Sigmoid colon (tissue), 7 donors: ENCODE data around the gene RAMAC. TPM values are rescaled to one million over a fixed set of nuclear protein-coding genes. Genes with fewer than 3 reads are reported as not detected.
"Not testable (repeated sequence)": the region's sequence is repeated elsewhere in the genome, so short reads cannot be mapped to it uniquely, and the experiment has no call there.

Experiments
- DNase-seq: peaks from one replicate; pipeline ENCODE4 v3.0.0-alpha.2; 2019
- H3K27ac ChIP-seq, 4 donors: fragments of 200-600 bp; sonication (generic); one replicate each; pipeline ENCODE4 v1.5.1; 2016 to 2019; ENCODE audit warnings: mild to moderate bottlenecking in 1 of 4
- H3K27me3 ChIP-seq, 3 donors: fragments of 200-600 bp; sonication (generic); one replicate each; pipeline ENCODE4 v1.5.1; 2019; ENCODE audit warnings: mild to moderate bottlenecking in 1 of 3
- H3K36me3 ChIP-seq, 4 donors: fragments of 200-600 bp; sonication (generic); one replicate each; pipeline ENCODE4 v1.5.1; 2016 to 2019
- H3K4me1 ChIP-seq, 4 donors: fragments of 200-600 bp; sonication (generic); one replicate each; pipeline ENCODE4 v1.5.1; 2017 to 2019
- H3K4me3 ChIP-seq, 4 donors: fragments of 200-600 bp; sonication (generic); one replicate each; pipeline ENCODE4 v1.5.1; 2017 to 2019; ENCODE audit warnings: mild to moderate bottlenecking in 2 of 4, moderate library complexity in 1 of 4
- H3K9me3 ChIP-seq, 4 donors: fragments of 200-600 bp in 3 of 4; sonication (generic) in 3 of 4; one replicate each; pipeline versions ENCODE4 v1.5.1 to v1.6.1; 2013 to 2019
- CTCF ChIP-seq, 4 experiments: fragments of 450-650 bp in 3 of 4; fragments of 200-600 bp in 1 of 4; IDR thresholded peaks; one replicate each; pipeline ENCODE4 v1.5.1; 2016 to 2019; ENCODE audit warnings: antibody characterized with exemption in 4 of 4, mild to moderate bottlenecking in 3 of 4, moderate library complexity in 2 of 4
- EP300 ChIP-seq, 4 donors: sonication (generic); formaldehyde crosslinking; IDR thresholded peaks; one replicate each; pipeline ENCODE4 v1.6.1; 2017; ENCODE audit warnings: antibody characterized with exemption in 4 of 4
- POLR2A ChIP-seq, 2 donors: fragments of 450-650 bp; IDR thresholded peaks; one replicate each; pipeline ENCODE4 v1.6.1; 2016; ENCODE audit warnings: antibody characterized with exemption in 2 of 2, mild to moderate bottlenecking in 2 of 2, moderate library complexity in 2 of 2
- POLR2AphosphoS5 ChIP-seq, 4 donors: sonication (generic); formaldehyde crosslinking; IDR thresholded peaks; one replicate each; pipeline ENCODE4 v1.6.1; 2017; ENCODE audit warnings: antibody characterized with exemption in 4 of 4
- WGBS, 2 donors: extraction: QIAGEN DNeasy Blood & Tissue Kit; methylation state at CpG; one replicate each; pipeline ENCODE4 v1.1.7; 2013; 5-methylcytosine and 5-hydroxymethylcytosine counted together
- intact Hi-C: fragments of 100-400 bp; cut with DNase I; formaldehyde crosslinking; loops from one replicate; pipeline ENCODE4 v1.15.1; 2023
- polyA plus RNA-seq, 3 donors: library from polyadenylated mRNA; stranded (reverse); fragments of 200-250 nt; gene quantifications; one replicate each; pipeline ENCODE4 v1.2.3, GENCODE V29; 2013
- total RNA-seq, 4 donors: library from RNA; depleted of rRNA; stranded (reverse); fragments of >200 nt; gene quantifications; one replicate each; pipeline ENCODE4 v1.1.0, GENCODE V29; 2016
- donor health status: healthy with polysubstance abuse.
- donor health status: Bipolar disorder and iron deficiency.
- donor health status: healthy.

Gene RAMAC
- 10 to 100 TPM; 10.8 to 21.8 (median 19.2) TPM for total RNA-seq
- 10 to 100 TPM; 19.8 to 40.2 (median 23.4) TPM for polyA plus RNA-seq

- WGBS, 2 donors = 1 to 4% methylated on average over 45 of the region's 45 CpGs
These were observed at the start of gene RAMAC for GRCh38 chr15:82985688-82986441. Gene RAMAC (plus strand): TSS chr15:82986210. CDS start chr15:82989019, 2,809 bp downstream.

GRCh38 chr15:82936966-82937711 is 48.9 kb upstream of the RAMAC start:
- no peaks in the 10 kb centered on the region for H3K4me1 ChIP-seq
- intact Hi-C loops = no loop called here
- no peaks in the 10 kb centered on the region for H3K9me3 ChIP-seq
- H3K27me3 ChIP-seq = no peaks in the 10 kb centered on the region
- no peak overlapping the region for H3K27ac ChIP-seq
- no peak overlapping the region for H3K4me3 ChIP-seq
- WGBS, 2 donors = 76 to 82% methylated on average over 4 of the region's 4 CpGs
- no peaks in the 10 kb centered on the region for H3K36me3 ChIP-seq
- TF ChIP-seq POLR2A (IDR thresholded peaks at IDR 0.05) = no peak
- no peak for TF ChIP-seq EP300 (IDR thresholded peaks at IDR 0.05)
- TF ChIP-seq POLR2AphosphoS5 (IDR thresholded peaks at IDR 0.05) = no peak
- no peak for TF ChIP-seq CTCF (IDR thresholded peaks at IDR 0.05)
- no peak for DNase-seq

More at GRCh38 chr15:82985688-82986441, at the start of gene RAMAC:
- Histone ChIP-seq H3K4me3 (peak within 1 kb of the TSS; percentile 59 to 96 (median 76)), H3K9me3 (no peaks in the 10 kb centered on the region), H3K4me1 (peaks cover 0 to 23% (median 18%) of the 10 kb centered on the region in 4 donors), H3K27ac (peak within 1 kb of the TSS; percentile 72 to 80 (median 78)), H3K36me3 (peaks cover 0 to 25% (median 6%) of the 10 kb centered on the region in 4 donors), H3K27me3 (no peaks in the 10 kb centered on the region)
- no peak for TF ChIP-seq CTCF (IDR thresholded peaks at IDR 0.05)
- peak in 1 of 2 donors; percentile 34 for TF ChIP-seq POLR2A (IDR thresholded peaks at IDR 0.05)
- TF ChIP-seq POLR2AphosphoS5 (IDR thresholded peaks at IDR 0.05) = peak; percentile 48 to 85 (median 76)
- peak; percentile 97 for DNase-seq
- intact Hi-C loops = loop anchor here (5.0 kb wide), 2 partner anchors 139 to 234 kb away; no protein-coding TSS in a partner anchor

GRCh38 chr15:82937712-82938058 is 48.3 kb upstream of the RAMAC start:
- Histone ChIP-seq H3K9me3 (no peaks in the 10 kb centered on the region), H3K4me1 (no peaks in the 10 kb centered on the region), H3K27ac (no peak overlapping the region), H3K36me3 (no peaks in the 10 kb centered on the region), H3K4me3 (no peak overlapping the region), H3K27me3 (no peaks in the 10 kb centered on the region)
- intact Hi-C loops = no loop called here
- TF ChIP-seq CTCF (IDR thresholded peaks at IDR 0.05) (no peak), POLR2AphosphoS5 (IDR thresholded peaks at IDR 0.05) (no peak), EP300 (IDR thresholded peaks at IDR 0.05) (no peak), POLR2A (IDR thresholded peaks at IDR 0.05) (no peak)
- 93 to 94% methylated on average over 5 of the region's 5 CpGs for WGBS, 2 donors
- DNase-seq = no peak

- not testable (repeated sequence) for DNase-seq
- 94 to 95% methylated on average over 6 of the region's 6 CpGs for WGBS, 2 donors
These were observed 46.3 kb upstream of the RAMAC start for GRCh38 chr15:82939678-82940077.

DNA sequence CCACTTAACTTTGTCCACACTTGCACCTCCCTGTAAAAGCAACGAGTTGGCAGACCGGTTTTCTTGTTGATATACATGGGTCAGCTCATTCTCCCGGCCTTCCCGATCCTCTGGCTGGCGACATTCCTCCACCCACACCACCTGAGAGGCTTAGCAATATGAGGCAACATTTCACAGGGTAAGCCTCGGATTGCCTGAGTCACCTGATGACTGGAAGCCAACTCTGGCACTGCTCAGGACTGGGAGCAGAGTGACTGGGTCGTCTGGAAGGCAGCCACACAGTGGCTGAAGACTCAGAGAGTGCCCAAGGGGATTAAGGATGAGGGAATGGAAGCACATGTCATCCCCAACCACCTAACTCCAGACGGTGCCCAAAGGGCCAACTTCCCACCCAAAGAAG is 43.3 kb upstream of the RAMAC start:
- H3K27ac ChIP-seq = no peak overlapping the region
- WGBS, 2 donors = 69 to 82% methylated on average over 8 of the region's 8 CpGs
- no peak for DNase-seq
- H3K4me3 ChIP-seq = no peak overlapping the region
- no peaks in the 10 kb centered on the region for H3K4me1 ChIP-seq
- H3K27me3 ChIP-seq = no peaks in the 10 kb centered on the region
- H3K36me3 ChIP-seq = no peaks in the 10 kb centered on the region
- intact Hi-C loops = no loop called here
- no peaks in the 10 kb centered on the region for H3K9me3 ChIP-seq
- TF ChIP-seq CTCF (IDR thresholded peaks at IDR 0.05) (no peak), POLR2AphosphoS5 (IDR thresholded peaks at IDR 0.05) (no peak), POLR2A (IDR thresholded peaks at IDR 0.05) (no peak), EP300 (IDR thresholded peaks at IDR 0.05) (no peak)

More at GRCh38 chr15:82939678-82940077, 46.3 kb upstream of the RAMAC start:
- intact Hi-C loops, H3K4me1 ChIP-seq, H3K36me3 ChIP-seq, H3K9me3 ChIP-seq, H3K27ac ChIP-seq, H3K4me3 ChIP-seq, H3K27me3 ChIP-seq: not testable (repeated sequence)
